HepG2 (cell line): ENCODE measurements around the gene PRM2. TPM values are rescaled to one million over a fixed set of nuclear protein-coding genes. Genes with fewer than 3 reads are reported as not detected.

Experiments
- ARHGAP35 ChIP-seq: sonication (generic); formaldehyde crosslinking; IDR thresholded peaks from 2 replicates; pipeline ENCODE4 v1.9.0; 2022; ENCODE audit warnings: mild to moderate bottlenecking, inconsistent platforms, moderate library complexity, missing genetic modification reagents, borderline replicate concordance
- ATF7-NPFF ChIP-seq: sonication (generic); formaldehyde crosslinking; IDR thresholded peaks from 2 replicates; pipeline ENCODE4 v1.8.1; 2023; ENCODE audit warnings: mild to moderate bottlenecking, low read depth, missing genetic modification reagents, moderate library complexity
- FOXP1 ChIP-seq, 2 experiments: fragments of 450-650 bp in 1 of 2; IDR thresholded peaks; 2 replicates each; pipeline ENCODE4 v1.6.1; 2017 to 2018; ENCODE audit warnings: antibody characterized with exemption in 1 of 2
- GRHL1 ChIP-seq: sonication (generic); formaldehyde crosslinking; conservative IDR thresholded peaks from 2 replicates; pipeline ENCODE4 v1.8.0; 2022; ENCODE audit warnings: missing genetic modification reagents
- HOMEZ ChIP-seq: IDR thresholded peaks from 2 replicates; pipeline ENCODE4 v1.6.1; 2016; ENCODE audit warnings: low read depth
- NFE2L2 ChIP-seq: fragments of 150-350 bp; IDR thresholded peaks from 2 replicates; pipeline ENCODE4 v1.6.1; 2014; ENCODE audit warnings: low read length
- PCBP1 ChIP-seq: fragments of 200-400 bp; formaldehyde crosslinking; IDR thresholded peaks from 2 replicates; pipeline ENCODE4 v1.6.1; 2017; ENCODE audit warnings: mild to moderate bottlenecking, low read depth, low read length, borderline replicate concordance
- RAD21 ChIP-seq: fragments of 450-650 bp; formaldehyde crosslinking; IDR thresholded peaks from 2 replicates; pipeline ENCODE4 v1.5.0; 2020; ENCODE audit warnings: mild to moderate bottlenecking
- SAFB2 ChIP-seq: sonication (generic); formaldehyde crosslinking; IDR thresholded peaks from 2 replicates; pipeline ENCODE4 v1.5.1; 2020; ENCODE audit warnings: missing genetic modification reagents, low read depth, mild to moderate bottlenecking, borderline replicate concordance
- SIX4 ChIP-seq: sonication (generic); formaldehyde crosslinking; IDR thresholded peaks from 2 replicates; pipeline ENCODE4 v1.4.0; 2020; ENCODE audit warnings: missing genetic modification reagents
- SMARCE1 ChIP-seq: fragments of 450-650 bp; IDR thresholded peaks from 2 replicates; pipeline ENCODE4 v1.6.1; 2017; ENCODE audit warnings: borderline replicate concordance
- TEF ChIP-seq: sonication (generic); formaldehyde crosslinking; IDR thresholded peaks from 2 replicates; pipeline ENCODE4 v1.5.0; 2020; ENCODE audit warnings: missing genetic modification reagents
- THRA ChIP-seq: sonication (generic); formaldehyde crosslinking; IDR thresholded peaks from 2 replicates; pipeline ENCODE4 v1.4.0; 2020; ENCODE audit warnings: missing genetic modification reagents, borderline replicate concordance
- ZBTB25 ChIP-seq: IDR thresholded peaks from 2 replicates; pipeline ENCODE4 v1.6.1; 2018; ENCODE audit warnings: missing genetic modification reagents
- ZBTB43 ChIP-seq: sonication (generic); formaldehyde crosslinking; conservative IDR thresholded peaks from 2 replicates; pipeline ENCODE4 v1.4.0; 2020; ENCODE audit warnings: missing genetic modification reagents
- ZNF207 ChIP-seq: fragments of 450-650 bp; IDR thresholded peaks from 2 replicates; pipeline ENCODE4 v1.6.1; 2016; ENCODE audit warnings: antibody characterized with exemption, borderline replicate concordance
- ZNF567 ChIP-seq: sonication (generic); formaldehyde crosslinking; IDR thresholded peaks from 2 replicates; pipeline ENCODE4 v1.8.1; 2023; ENCODE audit warnings: mild to moderate bottlenecking, missing genetic modification reagents, borderline replicate concordance
- ZNF569 ChIP-seq: sonication (generic); formaldehyde crosslinking; IDR thresholded peaks from 2 replicates; pipeline ENCODE4 v1.5.0; 2020; ENCODE audit warnings: mild to moderate bottlenecking, missing genetic modification reagents, moderate library complexity, borderline replicate concordance
- ZNF577 ChIP-seq: sonication (generic); formaldehyde crosslinking; IDR thresholded peaks from 2 replicates; pipeline ENCODE4 v1.4.0; 2020; ENCODE audit warnings: mild to moderate bottlenecking, low read depth, missing genetic modification reagents, borderline replicate concordance
- ZNF616 ChIP-seq: sonication (generic); formaldehyde crosslinking; IDR thresholded peaks from 2 replicates; pipeline ENCODE4 v1.5.0; 2020; ENCODE audit warnings: low read depth, mild to moderate bottlenecking, missing genetic modification reagents
- ZNF670 ChIP-seq: sonication (generic); formaldehyde crosslinking; IDR thresholded peaks from 2 replicates; pipeline ENCODE4 v1.8.0; 2022; ENCODE audit warnings: mild to moderate bottlenecking, missing genetic modification reagents, borderline replicate concordance
- ZNF777 ChIP-seq: sonication (generic); formaldehyde crosslinking; IDR thresholded peaks from 2 replicates; pipeline ENCODE4 v1.4.0; 2020; ENCODE audit warnings: missing genetic modification reagents
- polyA plus RNA-seq, 8 experiments: library from polyadenylated mRNA; depleted of rRNA in 3 of 8; stranded (reverse) in 7 of 8; unstranded in 1 of 8; fragments of >200 nt; fragmentation: Illumina TruSeq in 4 of 8; extraction: Trizol in 4 of 8; gene quantifications; 2 replicates each; pipeline versions ENCODE4 v1.2.1 to v1.2.3, GENCODE V29; 2011 to 2016; ENCODE audit warnings: low read depth in 4 of 8, missing spikeins in 1 of 8, mixed read lengths in 1 of 8; ENCODE audit not compliant: insufficient read depth in 1 of 8
- total RNA-seq, 5 experiments: library from RNA; depleted of rRNA; stranded (reverse); fragments of >200 nt; fragmentation: Illumina TruSeq; extraction: Trizol; gene quantifications; 2 replicates each; pipeline ENCODE4 v1.2.3, GENCODE V29; 2016; ENCODE audit warnings: low read depth in 1 of 5

Gene PRM2
- total and polyA plus RNA-seq, 2 of the 13 experiments (the other 11 are each of a cell fraction or from before 2014, with no cell fraction given) = 0.54 TPM; not detected in 1

- TF ChIP-seq SAFB2 (CRISPR knock-in tag) (no peak), RAD21 (no peak), THRA (CRISPR knock-in tag) (0 out of 2 replicates have a peak, but pooled peaks have one; percentile 35), ZNF577 (0 out of 2 replicates have a peak, but pooled peaks have one; percentile 19), ZNF569 (CRISPR knock-in tag) (no peak; the same call in 1 of the 2 replicates), TEF (CRISPR knock-in tag) (no peak), ZNF207 (no peak), ZBTB25 (CRISPR knock-in tag) (no peak), SMARCE1 (no peak), NFE2L2 (no peak), ZNF777 (no peak), ZNF616 (CRISPR knock-in tag) (0 out of 2 replicates have a peak, but pooled peaks have one; percentile 27), HOMEZ (CRISPR knock-in tag) (no peak), FOXP1 (IDR thresholded peaks at IDR 0.05) (no peak), FOXP1 (CRISPR knock-in tag; IDR thresholded peaks at IDR 0.05) (no peak), ATF7-NPFF (no peak; the same call in 1 of the 2 replicates), PCBP1 (0 out of 2 replicates have a peak, but pooled peaks have one; percentile 1), SIX4 (CRISPR knock-in tag) (no peak), ZNF567 (CRISPR knock-in tag) (no peak), ZNF670 (CRISPR knock-in tag) (peak; percentile 99), ARHGAP35 (CRISPR knock-in tag) (no peak; the same call in 1 of the 2 replicates), GRHL1 (CRISPR knock-in tag) (no peak), ZBTB43 (CRISPR knock-in tag) (no peak)
Measured at GRCh38 chr16:11256661-11257130, 19.6 kb downstream of the PRM2 start (continued).
